ENCODE data around the gene MTPN.

DNA sequence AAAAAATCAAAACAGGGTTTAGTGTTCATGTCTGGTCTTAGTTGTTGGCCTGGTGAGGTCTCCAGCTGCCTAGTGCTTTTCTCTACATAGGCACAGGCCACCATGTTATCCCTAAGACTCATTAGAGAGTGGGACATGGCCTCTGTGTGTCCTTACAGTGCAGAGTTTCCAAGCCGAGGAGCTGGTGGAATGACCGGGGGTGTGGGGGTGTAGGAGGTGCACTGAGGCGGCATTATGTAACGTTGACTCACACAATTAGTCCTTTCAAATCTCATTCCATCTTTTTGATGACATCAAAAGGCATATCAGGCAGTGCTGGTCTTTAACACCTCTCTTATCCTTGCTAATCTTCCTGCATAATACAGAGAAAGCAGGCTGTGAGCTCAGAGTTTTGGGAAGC is 71.3 kb downstream of the MTPN start:
- TF ChIP-seq EZH2phosphoT487 (IDR thresholded peaks at IDR 0.05; ENCODE audit: low read length), result no peak
- TF ChIP-seq, protein P1, sequence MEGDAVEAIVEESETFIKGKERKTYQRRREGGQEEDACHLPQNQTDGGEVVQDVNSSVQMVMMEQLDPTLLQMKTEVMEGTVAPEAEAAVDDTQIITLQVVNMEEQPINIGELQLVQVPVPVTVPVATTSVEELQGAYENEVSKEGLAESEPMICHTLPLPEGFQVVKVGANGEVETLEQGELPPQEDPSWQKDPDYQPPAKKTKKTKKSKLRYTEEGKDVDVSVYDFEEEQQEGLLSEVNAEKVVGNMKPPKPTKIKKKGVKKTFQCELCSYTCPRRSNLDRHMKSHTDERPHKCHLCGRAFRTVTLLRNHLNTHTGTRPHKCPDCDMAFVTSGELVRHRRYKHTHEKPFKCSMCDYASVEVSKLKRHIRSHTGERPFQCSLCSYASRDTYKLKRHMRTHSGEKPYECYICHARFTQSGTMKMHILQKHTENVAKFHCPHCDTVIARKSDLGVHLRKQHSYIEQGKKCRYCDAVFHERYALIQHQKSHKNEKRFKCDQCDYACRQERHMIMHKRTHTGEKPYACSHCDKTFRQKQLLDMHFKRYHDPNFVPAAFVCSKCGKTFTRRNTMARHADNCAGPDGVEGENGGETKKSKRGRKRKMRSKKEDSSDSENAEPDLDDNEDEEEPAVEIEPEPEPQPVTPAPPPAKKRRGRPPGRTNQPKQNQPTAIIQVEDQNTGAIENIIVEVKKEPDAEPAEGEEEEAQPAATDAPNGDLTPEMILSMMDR (IDR thresholded peaks at IDR 0.05; ENCODE audit: low read length), result no peak

All from MM.1S (cell line).